K562 (cell line): ENCODE measurements around the gene TMEM202. TPM values are rescaled to one million over a fixed set of nuclear protein-coding genes. Genes with fewer than 3 reads are reported as not detected.

Experiments
- DPF2 ChIP-seq: fragments of 450-650 bp; IDR thresholded peaks from 2 replicates; pipeline ENCODE4 v1.6.1; 2016
- MYBL2 ChIP-seq, 2 experiments: fragments of 450-650 bp in 1 of 2; sonication (generic) in 1 of 2; formaldehyde crosslinking in 1 of 2; IDR thresholded peaks; 2 replicates each; pipeline versions ENCODE4 v1.6.1 to v1.8.1; 2017 to 2022; ENCODE audit warnings: borderline replicate concordance in 1 of 2, inconsistent platforms in 1 of 2, low read depth in 1 of 2, mild to moderate bottlenecking in 1 of 2, missing genetic modification reagents in 1 of 2, moderate library complexity in 1 of 2
- PRPF4 ChIP-seq: fragments of 200-400 bp; formaldehyde crosslinking; IDR thresholded peaks from one replicate; pipeline ENCODE4 v1.6.1; 2017; ENCODE audit warnings: low read length, low read depth, mild to moderate bottlenecking; ENCODE audit not compliant: insufficient read depth, poor library complexity, severe bottlenecking
- polyA plus RNA-seq, 8 experiments: library from polyadenylated mRNA; depleted of rRNA in 4 of 8; stranded (reverse) in 5 of 8; unstranded in 3 of 8; fragments of >200 nt; fragmentation: Nextera tagmentation in 2 of 8; fragmentation: Illumina TruSeq in 1 of 8; extraction: Ambion mirVana in 2 of 8; extraction: Trizol in 1 of 8; gene quantifications; 2 replicates each; pipeline versions ENCODE4 v1.2.1 to v1.2.3, GENCODE V29; 2011 to 2014; ENCODE audit warnings: inconsistent platforms in 1 of 8, missing spikeins in 1 of 8
- total RNA-seq, 7 experiments: library from RNA; depleted of rRNA in 6 of 7; stranded (reverse); fragments of >200 nt in 6 of 7; fragmentation: Illumina TruSeq in 2 of 7; extraction: Trizol in 2 of 7; gene quantifications; 2 replicates each; pipeline versions ENCODE4 v1.2.1 to v1.2.3, GENCODE V29; 2011 to 2021; ENCODE audit warnings: low replicate concordance in 1 of 7
- TF ChIP-seq, protein P1 (sequence below), 3 experiments: fragments of 200-800 bp in 1 of 3; fragments of 250-450 bp in 1 of 3; fragments of 450-650 bp in 1 of 3; sonication (Bioruptor Pico) in 1 of 3; sonication (Bioruptor generic) in 1 of 3; formaldehyde crosslinking in 1 of 3; IDR thresholded peaks; 2 replicates each; pipeline versions ENCODE4 v1.6.1 to v1.8.0; 2016 to 2022; ENCODE audit warnings: mild to moderate bottlenecking in 2 of 3, missing genetic modification characterization in 2 of 3, missing compliant biosample characterization in 1 of 3, moderate library complexity in 1 of 3

The TMEM202 gene
- total and polyA plus RNA-seq, 9 of the 15 experiments (the other 6 are each of a cell fraction or from before 2014, with no cell fraction given) = not detected

DNA sequence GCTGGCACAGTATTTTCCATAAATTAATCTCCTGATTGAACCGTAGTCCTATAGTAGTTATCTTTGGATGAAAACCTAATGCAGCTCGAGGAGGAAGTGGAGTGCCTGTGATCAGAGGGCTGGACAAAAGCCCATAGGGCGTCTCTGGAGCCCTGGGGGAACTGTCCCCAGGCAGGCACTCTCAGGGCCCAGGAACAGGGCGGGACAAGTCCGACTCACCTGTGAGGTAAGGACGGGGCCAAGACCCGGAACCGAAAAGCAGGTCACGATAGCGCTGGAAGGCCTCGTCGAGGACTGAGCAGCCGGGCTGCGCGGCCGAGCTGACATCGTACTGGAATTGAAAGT, 22.6 kb upstream of the TMEM202 start (continued):
- TF ChIP-seq, protein P1, sequence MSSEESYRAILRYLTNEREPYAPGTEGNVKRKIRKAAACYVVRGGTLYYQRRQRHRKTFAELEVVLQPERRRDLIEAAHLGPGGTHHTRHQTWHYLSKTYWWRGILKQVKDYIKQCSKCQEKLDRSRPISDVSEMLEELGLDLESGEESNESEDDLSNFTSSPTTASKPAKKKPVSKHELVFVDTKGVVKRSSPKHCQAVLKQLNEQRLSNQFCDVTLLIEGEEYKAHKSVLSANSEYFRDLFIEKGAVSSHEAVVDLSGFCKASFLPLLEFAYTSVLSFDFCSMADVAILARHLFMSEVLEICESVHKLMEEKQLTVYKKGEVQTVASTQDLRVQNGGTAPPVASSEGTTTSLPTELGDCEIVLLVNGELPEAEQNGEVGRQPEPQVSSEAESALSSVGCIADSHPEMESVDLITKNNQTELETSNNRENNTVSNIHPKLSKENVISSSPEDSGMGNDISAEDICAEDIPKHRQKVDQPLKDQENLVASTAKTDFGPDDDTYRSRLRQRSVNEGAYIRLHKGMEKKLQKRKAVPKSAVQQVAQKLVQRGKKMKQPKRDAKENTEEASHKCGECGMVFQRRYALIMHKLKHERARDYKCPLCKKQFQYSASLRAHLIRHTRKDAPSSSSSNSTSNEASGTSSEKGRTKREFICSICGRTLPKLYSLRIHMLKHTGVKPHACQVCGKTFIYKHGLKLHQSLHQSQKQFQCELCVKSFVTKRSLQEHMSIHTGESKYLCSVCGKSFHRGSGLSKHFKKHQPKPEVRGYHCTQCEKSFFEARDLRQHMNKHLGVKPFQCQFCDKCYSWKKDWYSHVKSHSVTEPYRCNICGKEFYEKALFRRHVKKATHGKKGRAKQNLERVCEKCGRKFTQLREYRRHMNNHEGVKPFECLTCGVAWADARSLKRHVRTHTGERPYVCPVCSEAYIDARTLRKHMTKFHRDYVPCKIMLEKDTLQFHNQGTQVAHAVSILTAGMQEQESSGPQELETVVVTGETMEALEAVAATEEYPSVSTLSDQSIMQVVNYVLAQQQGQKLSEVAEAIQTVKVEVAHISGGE (CRISPR knock-in tag; IDR thresholded peaks at IDR 0.05) = no peak
- 0 out of 2 replicates have a peak, but pooled peaks have one; percentile 7 for TF ChIP-seq DPF2
- no peak for TF ChIP-seq PRPF4
- no peak for TF ChIP-seq MYBL2 (IDR thresholded peaks at IDR 0.05; ENCODE audit: low read depth)
- no peak for TF ChIP-seq MYBL2 (CRISPR knock-in tag; IDR thresholded peaks at IDR 0.05; ENCODE audit: borderline replicate concordance)
